Measurements from ENCODE around the gene INMT.
A peak's percentile ranks its signal among the peaks of the same experiment; 100 is the strongest.

INMT gene

DNA sequence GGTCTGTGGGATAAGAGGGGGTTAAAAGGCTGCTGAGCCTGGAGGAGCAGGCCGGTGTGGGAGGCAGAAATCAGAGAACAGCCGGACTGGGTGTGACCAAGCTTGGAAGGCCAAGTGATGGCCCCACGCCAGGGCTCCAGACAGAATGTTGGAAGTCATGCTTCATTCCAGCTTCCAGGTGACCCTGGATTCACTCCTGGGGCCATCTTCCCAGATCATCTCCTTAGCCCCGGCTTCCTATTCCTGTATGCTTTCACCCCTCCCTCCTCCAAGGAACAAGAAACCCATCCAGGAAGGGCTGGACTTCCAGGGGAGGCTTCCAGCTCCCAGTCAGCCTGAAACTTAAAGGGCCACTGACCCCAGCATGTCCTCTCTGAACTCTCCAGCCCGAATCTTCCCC is 1.0 kb downstream of the INMT start:
- no peak for DNase-seq (ENCODE audit: low spot score)

DNA sequence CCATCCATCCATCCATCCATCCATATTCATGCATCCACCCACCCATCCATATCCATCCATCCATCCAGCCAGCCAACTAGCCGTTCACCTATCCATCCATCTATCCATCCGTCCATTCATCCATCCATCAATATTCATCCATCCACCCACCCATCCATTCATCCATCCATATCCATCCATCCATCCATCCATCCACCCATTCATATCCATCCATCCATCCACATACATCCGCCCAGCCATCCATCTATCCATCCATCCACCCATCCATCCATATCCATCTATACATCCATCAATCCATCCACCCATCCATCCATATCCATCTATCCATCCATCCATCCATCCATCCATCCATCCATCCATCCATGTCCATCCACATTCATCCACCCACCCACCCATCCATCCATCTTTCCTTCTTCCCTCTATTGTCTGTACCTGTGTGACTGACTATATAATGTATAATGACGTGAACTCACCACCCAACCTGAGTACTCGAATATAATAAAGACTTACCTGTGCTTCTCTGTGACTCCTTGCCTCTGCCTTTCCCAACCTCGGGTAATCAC is 2.5 kb downstream of the INMT start:
- no peak for DNase-seq (ENCODE audit: low spot score)

DNA sequence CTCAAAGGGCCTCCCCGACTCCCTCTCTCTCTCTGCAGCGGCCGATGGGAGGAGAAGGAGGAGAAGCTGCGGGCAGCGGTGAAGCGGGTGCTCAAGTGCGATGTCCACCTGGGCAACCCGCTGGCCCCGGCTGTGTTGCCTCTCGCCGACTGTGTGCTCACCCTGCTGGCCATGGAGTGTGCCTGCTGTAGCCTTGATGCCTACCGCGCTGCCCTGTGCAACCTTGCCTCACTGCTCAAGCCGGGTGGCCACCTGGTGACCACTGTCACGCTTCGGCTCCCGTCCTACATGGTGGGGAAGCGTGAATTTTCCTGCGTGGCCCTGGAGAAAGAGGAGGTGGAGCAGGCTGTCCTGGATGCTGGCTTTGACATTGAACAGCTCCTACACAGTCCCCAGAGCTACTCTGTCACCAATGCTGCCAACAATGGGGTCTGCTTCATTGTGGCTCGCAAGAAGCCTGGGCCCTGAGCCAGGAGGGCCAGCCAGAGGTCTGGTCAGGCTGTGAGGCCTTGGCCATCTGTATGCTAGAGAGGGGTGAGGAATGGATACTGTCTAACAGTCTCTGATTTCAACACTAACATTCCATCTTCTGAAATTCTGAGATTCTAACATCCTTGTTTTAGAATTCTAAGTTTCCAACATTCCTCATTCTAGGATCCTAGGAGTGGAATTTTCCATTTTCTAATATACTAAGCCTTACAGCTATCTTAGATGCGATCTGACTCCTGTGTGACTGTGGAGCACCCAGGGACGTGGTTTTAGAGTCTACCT is 3.6 kb downstream of the INMT start:
- DNase-seq (ENCODE audit: low spot score): no peak

DNA sequence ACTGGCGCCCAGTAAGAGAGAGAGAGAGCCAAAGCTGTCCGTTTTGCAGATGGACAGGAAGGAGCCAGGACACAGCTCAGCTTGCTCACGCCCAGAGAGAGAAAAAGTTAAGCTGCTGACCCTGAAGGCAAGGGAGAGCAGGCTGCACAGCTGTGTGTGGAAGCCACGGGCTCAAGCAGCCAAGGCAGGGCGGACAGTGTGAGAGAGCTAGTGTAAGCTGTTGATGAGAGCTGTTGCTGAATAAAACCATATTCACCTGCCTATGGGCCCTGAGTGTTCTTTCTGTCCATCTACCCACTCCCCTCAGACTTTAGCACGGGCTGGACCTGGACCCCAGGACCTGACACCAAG is 5.4 kb downstream of the INMT start:
- DNase-seq (ENCODE audit: low spot score): no peak

DNA sequence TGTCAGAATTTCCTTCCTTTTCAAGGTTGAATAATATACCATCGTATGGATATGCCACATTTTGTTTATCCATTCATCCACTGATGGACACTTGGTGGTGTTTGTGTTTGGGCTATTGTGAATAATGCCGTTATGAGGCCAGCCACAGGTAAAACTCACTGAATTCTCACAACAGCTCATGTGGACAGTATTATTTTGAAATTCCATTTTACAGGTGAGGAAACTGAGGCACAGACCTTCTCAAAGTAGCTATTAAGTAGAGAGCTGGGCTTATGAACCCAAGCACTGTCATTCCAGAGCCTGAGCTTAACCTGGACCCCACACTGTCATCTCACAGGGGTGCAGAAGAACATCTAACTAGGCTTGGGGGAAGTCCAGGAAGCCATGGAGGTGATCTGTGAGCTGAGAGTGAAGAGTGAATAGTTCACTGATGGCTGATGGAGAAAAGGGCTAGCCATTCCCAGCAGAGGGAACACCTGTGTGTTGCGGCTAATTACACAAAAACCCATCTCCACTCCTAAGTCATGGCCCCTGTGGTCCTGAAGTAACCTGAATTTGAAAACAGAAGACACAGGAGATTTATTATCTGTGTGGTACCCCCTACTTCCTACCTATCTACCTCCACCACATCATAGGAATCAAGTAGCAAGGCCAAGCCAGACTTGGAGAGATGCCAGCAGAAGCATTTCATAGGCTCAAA is 8.7 kb downstream of the INMT start:
- no peak for DNase-seq (ENCODE audit: low spot score)

DNA sequence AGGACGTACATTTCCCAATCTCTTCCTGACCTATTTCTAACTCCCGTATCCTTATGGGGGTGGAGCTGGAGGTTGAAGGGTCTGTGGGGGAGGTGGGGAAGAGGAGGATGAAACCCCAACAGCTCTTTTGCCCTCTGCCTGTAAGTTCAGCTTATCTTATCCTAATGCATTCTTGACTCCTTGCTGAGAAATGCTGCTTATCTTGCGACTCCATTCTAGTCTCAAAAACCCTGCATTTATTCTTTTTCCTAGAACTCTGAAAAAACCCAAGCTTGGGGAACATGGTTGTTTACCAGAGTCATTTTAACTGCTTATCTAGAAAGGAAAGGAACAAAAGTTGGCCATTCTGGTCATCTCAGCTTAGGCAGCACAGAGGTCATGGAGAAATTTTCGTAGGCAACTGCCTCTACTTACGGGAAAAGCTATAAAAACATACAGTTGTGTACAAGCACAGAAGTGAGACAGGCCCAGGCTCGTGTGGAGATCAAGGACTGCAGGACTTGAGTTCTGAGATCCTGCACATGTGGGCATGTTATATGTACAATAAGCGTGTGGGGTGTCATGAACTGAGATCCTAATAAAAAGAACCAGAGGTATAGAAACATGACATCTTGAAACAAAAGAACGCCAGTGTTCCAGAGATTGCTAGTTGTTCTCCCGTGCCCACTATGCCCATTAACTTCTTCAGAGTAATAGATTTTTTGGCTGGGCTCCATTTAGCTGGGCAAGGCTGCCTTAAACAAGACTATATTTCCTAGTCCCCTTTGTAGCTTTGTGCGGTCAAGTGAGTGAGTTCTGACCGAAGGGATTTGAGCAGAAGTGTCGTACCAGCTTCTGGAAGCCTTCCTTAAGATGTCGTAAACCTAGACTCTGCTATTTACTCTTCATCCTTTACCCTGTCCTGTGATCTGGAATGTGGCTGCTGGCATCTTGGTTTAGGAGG is 9.6 kb downstream of the INMT start:
- no peak for DNase-seq (ENCODE audit: low spot score)

DNA sequence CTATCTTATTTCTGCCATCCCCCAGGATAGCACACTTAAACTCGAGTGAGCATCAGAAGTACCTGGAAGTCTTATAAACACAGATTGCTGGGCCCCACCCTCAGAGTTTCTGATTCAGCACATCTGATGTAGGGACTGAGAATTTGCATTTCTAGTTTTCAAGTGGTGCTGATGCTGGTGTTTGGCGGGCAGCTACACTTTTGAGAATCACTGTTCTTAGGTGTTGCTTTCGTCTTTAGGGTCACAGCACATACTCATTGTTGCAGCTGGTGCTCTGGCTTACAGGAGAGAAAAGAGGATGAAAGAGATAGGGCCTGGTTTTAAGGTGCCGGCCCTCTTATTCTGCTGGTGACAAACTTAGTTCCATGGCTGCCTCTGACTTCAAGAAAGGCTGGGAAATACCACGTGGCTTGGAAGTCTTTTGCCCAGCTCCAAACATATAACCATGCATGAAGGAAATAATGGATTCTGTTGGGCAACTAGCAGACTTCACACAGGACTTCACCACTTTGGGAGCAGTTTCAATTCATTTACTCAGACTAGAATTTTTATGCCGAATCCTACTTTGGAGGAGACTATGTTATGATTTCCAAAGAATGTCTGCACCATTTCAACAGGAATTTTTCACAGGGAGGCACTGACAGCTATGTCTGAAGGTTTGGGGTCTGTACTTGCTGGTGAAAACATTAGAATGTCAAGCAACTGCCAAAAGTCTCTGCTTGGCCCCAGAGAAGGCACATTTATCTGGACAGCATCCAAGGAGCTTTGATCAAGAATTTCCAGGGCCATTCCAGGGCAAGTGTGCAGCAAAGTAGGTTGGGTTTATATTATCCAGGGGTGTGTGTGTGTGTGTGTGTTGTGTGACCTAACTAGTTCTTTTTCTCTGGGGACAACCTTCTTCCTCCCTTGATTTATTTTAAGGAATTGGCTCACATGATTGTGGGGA is 12.4 kb downstream of the INMT start:
- no peak for DNase-seq (ENCODE audit: low spot score)

DNA sequence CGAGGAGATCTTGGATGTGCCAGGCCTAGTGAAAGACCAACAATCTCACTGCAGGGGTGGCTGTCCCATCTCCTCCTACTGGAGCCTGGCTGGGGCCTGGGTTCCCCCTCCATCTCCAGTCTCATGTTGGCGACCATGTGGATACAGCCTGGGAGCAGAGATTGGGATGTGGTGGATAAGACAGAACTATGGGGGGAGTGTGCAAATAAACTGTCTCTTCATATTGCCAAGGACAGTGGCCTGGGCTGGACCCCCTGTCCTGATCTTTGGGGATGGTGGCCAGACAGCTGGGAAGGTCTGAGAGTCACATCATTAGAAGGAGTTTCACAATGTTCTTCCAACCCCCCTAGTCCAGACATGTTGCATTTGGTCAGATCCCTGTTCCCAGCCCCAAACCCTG is 13.5 kb downstream of the INMT start:
- no peak for DNase-seq (ENCODE audit: low spot score)

DNA sequence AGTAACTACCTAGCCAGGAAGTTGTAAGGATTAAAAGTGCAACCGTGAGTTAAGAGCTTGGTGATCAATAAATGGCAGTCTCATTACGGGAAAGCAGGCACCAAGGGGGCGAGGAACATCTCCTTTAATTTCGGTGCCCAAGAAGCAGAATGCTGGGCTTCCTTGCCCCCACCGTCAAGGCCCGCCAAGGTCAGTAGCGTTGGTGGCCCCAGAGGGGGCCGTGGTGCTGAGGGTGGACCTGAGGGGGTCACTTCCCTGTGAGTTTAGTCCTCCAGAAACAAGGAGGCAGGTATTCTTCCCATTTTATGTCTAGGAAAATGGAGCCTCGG is 18.9 kb downstream of the INMT start:
- DNase-seq (ENCODE audit: low spot score): no peak

DNA sequence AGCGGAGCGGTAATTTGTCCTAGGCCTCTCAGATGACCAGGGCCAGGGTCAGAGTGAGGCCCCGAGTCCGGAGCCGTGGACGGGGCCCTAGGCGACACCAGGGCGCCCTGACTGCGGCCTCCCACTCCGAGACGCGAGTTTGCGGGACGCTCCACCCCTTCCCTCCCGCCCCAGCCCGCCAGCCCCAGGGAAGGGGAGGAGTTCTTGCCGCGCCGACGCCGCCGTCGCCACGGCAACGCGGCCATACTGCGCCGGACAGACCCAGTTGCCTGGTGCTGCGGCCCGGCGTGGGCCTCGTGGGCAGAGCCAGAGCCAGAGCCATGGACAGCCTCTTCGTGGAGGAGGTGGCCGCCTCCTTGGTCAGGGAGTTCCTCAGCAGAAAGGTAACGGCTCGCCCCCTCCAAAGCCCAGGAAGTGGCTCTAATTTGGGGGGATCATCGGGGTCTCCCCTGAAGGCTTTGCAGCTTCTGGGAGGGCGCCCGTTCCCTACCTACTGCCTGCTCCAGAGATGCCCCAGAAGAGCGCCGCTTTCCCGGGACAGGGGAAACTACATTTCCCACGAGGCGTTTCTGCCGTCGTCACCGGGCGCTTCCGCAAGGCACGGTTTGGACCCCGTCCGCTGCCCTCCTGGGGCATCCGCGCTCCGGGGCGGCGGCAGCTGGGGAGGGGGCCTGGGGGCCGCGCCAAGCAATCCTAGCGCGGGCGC is 19.4 kb downstream of the INMT start, which contains the start of gene MINDY4:
Gene MINDY4 (plus strand): TSS at position 244 of the 706 bp plus-strand sequence. CDS start 77 bp downstream, at position 321.
- DNase-seq (ENCODE audit: low spot score): peak; percentile 80

DNA sequence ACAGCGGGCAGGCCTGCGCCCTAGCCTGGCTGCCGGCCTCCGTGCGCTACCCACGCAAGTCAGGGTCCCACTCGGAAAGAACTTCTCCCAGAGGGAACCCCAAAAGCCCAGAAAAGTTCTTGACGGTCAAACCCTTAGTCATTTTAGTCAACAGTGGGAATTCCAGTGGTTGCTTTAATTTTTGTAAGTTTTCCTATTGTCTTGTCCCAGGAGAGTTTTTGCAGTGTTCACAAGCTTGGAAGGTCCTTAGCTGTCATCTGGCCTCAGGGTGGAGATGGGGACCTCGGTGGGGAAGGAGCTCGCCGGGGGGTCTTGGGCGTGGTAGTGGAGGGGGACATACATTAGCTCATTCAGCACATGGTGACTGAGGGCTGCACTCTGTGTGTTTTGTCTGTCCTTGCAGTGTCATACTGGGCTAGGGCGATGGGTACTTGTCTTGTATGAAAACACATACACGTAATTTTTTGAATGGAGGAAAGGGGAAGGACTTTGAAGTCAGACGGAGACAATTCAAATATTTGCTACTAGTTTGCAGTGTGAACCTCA is 20.0 kb downstream of the INMT start:
- DNase-seq (ENCODE audit: low spot score): no peak

DNA sequence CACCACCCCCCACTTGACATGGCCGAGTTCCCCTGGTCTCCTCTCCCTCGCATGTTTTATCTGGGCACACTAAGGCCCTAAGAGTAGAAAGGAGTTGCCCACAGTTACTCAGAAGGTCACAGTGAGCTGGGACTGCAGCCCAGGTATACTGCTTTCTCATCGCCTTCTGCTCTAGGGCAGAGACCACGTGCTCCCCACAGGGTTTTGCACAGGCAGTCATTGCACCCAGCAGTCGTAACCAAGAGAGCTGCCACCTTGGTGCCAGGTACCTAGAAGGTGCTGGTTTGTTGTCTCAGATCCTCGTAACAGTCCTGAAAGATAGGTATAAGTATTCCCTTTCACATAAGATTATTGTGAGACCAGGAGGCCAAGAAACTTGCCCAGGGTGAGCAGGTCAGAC is 21.0 kb downstream of the INMT start:
- no peak for DNase-seq (ENCODE audit: low spot score)

DNA sequence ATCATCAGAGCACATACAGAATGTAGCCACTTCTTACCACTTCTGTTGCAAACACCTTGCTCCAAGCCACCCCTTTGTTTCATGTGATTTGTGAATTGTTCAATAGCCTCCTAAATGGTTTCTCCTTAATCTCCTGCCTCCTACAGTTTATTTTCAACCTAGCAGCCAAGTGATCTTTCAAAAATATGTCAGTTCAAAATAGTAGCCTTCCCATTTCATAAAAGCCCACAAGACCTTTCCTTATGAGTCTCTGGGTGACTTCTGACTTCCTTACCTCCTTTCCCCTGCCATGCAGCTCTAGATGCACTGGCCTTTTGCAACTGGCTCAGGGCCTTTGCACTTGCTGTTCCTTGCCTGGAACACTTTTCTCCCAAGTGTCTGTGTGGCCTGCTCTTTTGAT is 24.1 kb downstream of the INMT start:
- no peak for DNase-seq (ENCODE audit: low spot score)

DNA sequence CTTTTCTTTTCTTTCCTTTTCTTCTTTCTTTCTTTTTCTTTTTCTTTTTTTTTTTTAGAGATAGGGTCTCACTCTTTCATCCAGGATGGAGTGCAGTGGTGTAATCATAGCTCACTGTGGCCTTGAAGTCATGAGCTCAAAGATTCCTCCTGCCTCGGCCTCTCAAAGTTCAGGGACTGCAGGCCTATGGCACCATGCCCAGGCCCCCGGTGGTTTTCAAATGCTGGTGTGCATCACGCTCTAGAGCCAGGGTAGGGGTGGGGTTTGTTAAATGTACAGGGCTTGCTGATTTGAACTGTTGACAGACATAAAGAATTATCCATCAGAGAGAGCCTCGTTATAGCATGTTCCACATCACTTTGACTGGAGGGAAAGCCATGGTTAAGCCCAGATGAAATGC is 25.0 kb downstream of the INMT start:
- no peak for DNase-seq (ENCODE audit: low spot score)

DNA sequence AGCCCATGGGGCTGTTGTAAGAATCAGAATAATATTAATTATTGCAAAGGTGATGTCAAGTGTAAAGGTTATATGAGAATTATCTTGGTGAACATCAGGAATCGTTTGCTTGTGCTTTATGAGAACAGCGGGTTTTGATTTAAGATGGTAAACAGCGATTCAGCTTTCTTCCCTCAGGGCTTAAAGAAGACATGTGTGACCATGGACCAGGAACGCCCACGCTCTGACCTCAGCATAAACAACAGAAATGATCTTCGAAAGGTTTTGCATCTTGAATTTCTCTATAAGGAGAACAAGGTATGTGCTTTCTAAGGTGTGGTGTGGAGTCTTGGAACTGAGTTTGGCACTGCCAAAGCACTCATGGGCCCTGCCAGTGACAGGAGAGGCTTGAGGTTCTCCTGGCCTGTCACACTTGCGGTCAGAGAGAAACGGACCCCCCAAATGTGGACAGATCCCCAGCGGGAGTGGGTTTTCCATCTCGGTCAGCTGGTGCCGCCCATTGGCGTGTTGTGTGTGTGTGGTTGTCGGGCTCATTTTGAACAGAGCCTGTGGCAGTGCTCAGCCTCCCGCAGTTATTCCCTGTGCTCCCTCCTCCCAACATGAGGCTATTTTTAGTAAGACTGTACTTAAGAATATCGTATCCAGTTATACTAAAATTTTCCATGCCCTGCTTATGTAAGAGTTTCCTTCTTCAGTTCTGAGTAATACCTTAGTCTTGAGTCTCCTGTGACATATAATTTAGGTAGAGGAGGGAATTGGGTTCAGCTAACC is 26.5 kb downstream of the INMT start:
- DNase-seq (ENCODE audit: low spot score): no peak

DNA sequence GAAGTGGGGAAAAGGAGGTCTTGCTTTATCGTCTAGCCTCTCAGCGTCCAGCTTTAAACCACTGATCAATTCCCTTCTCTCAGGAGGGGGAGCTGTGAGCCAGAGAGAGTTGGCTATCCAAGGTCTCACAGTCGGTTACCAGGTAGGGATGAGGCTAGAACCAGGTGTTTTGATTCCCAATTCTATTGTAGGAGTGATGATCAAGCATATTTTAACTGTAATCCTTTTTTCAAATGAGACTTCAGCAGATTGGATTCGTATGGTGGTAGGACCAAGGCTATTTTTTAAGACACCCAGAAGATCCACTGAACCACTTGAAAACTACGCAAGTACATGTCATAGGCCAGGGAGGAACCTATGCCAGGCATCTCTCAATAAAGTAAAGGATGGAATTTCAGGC is 27.6 kb downstream of the INMT start:
- DNase-seq (ENCODE audit: low spot score): no peak

DNA sequence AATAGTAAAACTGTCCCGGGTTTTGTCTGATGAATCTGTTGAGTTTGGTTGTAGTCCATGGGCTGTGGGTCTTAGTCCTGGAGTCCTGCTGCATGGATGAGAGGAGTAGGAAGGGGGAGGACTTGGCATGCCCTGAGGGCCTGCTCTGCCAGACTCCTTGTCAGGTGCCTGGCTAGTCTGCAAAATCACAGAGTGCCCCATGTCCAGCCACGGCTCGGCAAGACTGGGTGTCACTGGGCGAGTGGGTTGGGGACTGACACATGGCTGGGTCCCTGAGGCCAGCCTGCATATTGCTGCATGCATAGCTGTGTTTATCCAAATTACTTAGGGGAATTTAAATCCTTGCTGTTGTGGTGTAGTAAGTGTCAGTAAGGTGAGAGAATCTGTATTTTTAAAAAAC is 29.0 kb downstream of the INMT start:
- no peak for DNase-seq (ENCODE audit: low spot score)

DNA sequence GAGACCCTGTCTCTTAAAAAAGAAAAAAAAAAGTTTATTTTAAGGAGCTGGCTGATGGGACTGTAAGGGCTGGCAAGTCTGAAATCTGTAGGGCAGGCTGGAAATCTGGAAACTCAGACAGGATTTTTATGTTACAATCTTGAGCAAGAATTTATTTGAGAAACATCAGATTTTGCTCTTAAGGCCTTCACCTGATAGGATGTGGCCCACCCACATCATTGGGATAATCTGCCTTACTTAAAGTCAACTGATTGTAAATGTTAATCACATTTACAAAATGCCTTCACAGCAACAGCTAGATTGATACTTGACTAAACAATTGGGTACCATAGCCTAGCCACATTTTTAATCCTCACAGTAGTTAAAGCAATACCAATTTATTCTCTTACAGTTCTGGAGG is 30.8 kb downstream of the INMT start:
- no peak for DNase-seq (ENCODE audit: low spot score)

DNA sequence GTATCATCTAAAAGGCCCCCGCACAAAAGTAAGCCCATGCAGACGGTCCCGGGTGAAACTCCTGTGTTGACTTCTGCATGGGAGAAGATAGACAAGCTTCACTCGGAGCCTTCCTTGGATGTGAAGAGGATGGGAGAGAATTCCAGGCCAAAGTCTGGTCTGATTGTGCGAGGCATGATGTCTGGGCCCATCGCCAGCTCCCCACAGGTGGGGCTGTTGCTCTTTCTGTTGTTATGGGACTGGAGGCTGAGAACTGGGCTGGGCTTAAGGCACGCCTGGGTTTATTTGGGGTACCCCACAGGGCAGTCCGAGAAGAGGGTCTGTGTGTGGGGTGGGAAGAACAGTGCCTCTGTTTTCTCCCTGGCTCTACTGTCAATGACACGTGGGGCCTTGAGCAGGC is 33.9 kb downstream of the INMT start:
- no peak for DNase-seq (ENCODE audit: low spot score)

DNA sequence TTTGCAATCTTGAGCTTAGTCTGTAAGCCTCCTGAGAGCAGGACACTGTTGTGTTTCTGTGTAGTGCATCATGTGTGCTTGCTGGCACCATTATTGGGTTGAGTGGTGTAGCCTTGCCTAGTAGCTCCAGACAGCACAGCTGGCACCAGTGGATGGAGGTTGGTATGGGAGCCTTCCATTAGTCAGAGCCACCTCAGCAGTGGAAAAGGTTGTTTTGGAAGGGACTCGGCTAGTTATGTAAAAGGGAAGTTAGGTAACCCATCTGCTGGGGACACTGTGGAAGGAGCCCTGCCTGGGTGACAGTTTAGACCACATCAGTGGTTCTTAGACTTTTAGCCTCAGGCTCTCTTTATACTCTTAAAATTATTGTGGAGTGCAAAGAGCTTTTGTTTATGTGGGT is 35.6 kb downstream of the INMT start:
- DNase-seq (ENCODE audit: low spot score): no peak
